AG08395 (cell line): Measurements from ENCODE around the gene RAB3A.

Experiments
- DNase-seq: peaks from one replicate; pipeline ENCODE4 v3.0.0; 2012; ENCODE audit warnings: mixed read lengths, low spot score

RAB3A gene

DNA sequence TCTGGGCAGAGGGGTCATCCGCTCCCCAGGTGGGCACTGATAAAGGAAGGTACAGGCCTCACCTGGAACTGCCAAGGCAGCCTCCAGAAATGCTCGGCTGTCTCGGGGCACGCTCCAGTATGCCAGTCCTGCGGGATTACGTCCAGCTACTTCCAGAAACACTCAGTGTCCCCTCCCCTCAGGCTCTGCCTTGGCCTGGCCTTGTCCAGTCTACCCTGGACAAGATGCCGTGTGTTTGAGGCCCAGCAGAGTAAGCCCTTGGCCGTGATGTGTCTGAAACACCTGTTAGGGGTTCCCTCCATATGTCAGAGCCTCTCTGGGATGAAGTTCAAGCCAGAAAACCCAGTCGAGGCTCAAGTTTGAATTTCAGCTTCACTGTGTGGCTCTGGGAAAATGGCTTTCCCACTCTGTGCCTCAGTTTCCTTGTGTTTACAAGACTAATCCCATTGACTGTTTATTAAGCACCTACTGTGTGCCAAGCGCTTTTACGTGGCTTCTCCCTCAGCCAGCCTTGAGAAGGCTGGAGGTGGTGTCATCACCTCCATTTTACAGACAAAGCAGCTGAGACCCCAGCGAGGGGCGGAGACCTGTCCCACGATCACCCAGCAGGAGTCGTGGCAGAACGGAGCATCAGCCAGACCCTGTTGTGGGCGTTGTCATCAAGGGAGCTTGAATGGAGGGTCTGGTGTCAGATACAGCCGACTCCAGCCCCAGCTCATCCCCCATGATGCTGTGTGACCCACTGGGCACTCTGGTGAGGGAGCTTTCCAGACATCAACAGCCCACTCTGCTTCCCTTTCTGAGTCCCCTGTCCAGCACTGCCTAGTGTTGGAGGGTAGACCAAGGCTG, 52.8 kb downstream of the RAB3A start:
- DNase-seq = no peak

- no peak for DNase-seq
These were observed 54.3 kb downstream of the RAB3A start for GRCh38 chr19:18149596-18149975.

- DNase-seq = no peak
These were observed 56.4 kb downstream of the RAB3A start for GRCh38 chr19:18147396-18147795.
